KOPT-K1 (cell line): ENCODE results near the gene RNF6.

Experiments
- H3K27ac ChIP-seq: fragments of 200-600 bp; sonication (generic); 2 replicates; pipeline ENCODE4 v1.5.1; 2016; ENCODE audit warnings: antibody characterized with exemption, mild to moderate bottlenecking, low read depth, low read length; ENCODE audit not compliant: poor library complexity, severe bottlenecking
- H3K36me3 ChIP-seq: fragments of 200-600 bp; sonication (generic); 2 replicates; pipeline ENCODE4 v1.5.1; 2017; ENCODE audit warnings: antibody characterized with exemption, mild to moderate bottlenecking, low read length, moderate library complexity; ENCODE audit not compliant: insufficient read depth
- H3K9me3 ChIP-seq: fragments of 200-600 bp; sonication (generic); 2 replicates; pipeline ENCODE4 v1.5.1; 2017; ENCODE audit warnings: antibody characterized with exemption, low read length, mild to moderate bottlenecking; ENCODE audit not compliant: insufficient read depth, poor library complexity, severe bottlenecking

The RNF6 gene

GRCh38 chr13:26202365-26202972 lies 19.6 kb downstream of the RNF6 start:
- Histone ChIP-seq H3K9me3 (no peaks in the 10 kb centered on the region), H3K36me3 (peaks cover 20% of the 10 kb centered on the region), H3K27ac (no peak overlapping the region)

DNA sequence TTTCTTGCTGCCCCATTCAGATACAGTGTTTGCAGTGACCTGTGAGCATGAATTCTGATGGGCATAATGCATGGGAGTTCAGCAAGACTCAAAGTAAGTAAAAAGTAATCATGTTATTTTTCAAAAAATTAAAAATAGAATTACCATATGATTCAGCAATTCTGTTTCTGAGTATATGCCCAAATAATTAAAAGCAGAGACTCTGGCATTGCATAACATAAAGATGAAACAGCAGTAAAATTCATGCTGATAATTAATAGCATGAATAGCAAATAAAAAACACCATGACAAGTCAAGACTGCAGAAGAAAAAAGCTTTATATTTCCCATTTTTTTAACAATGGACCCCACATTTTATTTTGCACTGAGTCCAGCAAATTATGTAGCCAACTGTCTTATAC lies 21.3 kb downstream of the RNF6 start:
- Histone ChIP-seq H3K36me3 (peaks cover 8% of the 10 kb centered on the region; the same call in 1 of the 2 replicates), H3K9me3 (peaks cover 9% of the 10 kb centered on the region), H3K27ac (no peak overlapping the region)

GRCh38 chr13:26198116-26198515 lies 24.0 kb downstream of the RNF6 start:
- Histone ChIP-seq H3K27ac (no peak overlapping the region), H3K9me3 (peaks cover 19% of the 10 kb centered on the region), H3K36me3 (peaks cover 3% of the 10 kb centered on the region; the same call in 1 of the 2 replicates)

DNA sequence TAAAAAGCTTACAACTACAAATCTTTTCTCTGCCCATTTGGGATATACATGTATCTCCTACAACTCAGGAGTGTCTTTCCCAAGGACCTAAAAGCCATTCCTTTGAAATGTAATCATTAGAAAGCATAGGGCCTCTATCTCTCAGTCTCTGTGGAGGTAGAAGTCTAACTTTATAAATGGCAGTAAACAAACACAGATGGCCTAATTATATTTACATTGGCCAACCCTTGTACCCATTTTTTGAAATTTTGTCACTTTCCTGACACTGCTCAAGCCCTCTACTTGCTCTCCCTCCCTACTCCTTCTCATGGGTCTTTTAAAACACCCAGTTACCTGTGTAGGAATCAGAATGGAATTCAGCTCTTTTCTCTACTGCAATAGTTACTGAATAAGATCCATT lies 24.8 kb downstream of the RNF6 start:
- Histone ChIP-seq H3K27ac (no peak overlapping the region), H3K9me3 (peaks cover 25% of the 10 kb centered on the region), H3K36me3 (no peaks in the 10 kb centered on the region)

- Histone ChIP-seq H3K9me3 (no peaks in the 10 kb centered on the region), H3K27ac (peak overlapping the region; percentile 67), H3K36me3 (no peaks in the 10 kb centered on the region)
These were observed 35.1 kb downstream of the RNF6 start for GRCh38 chr13:26186995-26187394.

DNA sequence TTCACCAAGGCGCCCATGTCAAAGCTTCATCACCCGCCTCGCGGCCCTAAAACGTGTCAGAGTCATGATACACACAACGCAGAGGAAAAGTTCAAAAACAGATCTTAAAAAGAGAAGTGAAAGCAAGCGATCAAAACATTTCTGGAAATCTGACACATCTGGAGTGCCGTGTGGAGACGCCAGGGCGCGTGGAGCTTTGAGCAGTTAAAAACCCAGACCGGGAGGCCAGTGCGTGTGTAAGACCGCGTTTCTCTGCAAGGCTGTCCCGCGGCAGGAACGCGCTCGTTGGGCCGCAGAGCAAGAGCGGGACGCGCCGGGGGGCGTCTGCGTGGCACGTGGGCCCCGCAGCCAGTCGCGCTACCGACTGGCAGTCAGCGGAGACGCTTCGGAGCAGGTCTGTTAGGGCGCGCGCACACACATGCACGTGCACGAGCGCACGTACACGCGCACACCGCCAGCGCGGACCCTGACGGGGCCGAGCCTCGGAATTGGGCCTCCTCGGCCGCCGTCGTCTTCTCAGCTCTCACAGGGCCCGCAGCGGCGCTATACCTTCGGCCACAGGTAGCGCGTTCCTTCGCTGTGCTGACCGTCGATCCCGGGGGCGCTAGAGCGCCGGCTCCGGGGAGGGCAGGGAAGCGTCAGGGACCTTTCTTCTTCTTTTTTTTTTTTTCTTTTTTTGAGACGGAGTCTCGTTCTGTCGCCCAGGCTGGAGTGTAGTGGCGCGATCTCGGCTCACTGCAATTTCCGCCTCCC lies 35.8 kb downstream of the RNF6 start:
- H3K9me3 ChIP-seq = no peaks in the 10 kb centered on the region
- H3K36me3 ChIP-seq = no peaks in the 10 kb centered on the region
- peak overlapping the region; percentile 67 for H3K27ac ChIP-seq

DNA sequence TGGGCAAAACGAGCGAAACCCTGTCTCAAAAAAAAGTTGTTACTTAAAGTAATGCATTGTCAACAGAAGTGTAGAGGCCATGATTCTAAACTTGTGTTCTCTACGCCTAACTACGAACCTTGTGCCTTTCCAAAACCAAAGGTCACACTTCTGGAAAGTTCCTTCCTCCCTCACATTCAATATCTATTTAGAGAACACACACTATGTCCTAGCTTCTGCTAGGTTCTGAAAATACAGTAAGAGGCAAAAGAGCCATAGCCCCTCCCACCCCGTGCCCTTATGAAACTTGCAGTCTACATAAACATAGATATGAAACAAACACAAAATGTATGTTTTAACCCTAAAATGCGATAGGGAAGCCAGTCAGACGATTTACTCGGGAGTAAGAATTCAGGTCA lies 36.4 kb downstream of the RNF6 start:
- Histone ChIP-seq H3K27ac (peak overlapping the region; percentile 67), H3K9me3 (no peaks in the 10 kb centered on the region), H3K36me3 (no peaks in the 10 kb centered on the region)

- Histone ChIP-seq H3K27ac (no peak overlapping the region), H3K9me3 (no peaks in the 10 kb centered on the region), H3K36me3 (no peaks in the 10 kb centered on the region)
These were observed 37.3 kb downstream of the RNF6 start for GRCh38 chr13:26184791-26185250.

GRCh38 chr13:26183416-26183815 lies 38.7 kb downstream of the RNF6 start:
- H3K9me3 ChIP-seq = no peaks in the 10 kb centered on the region
- H3K36me3 ChIP-seq = no peaks in the 10 kb centered on the region
- no peak overlapping the region for H3K27ac ChIP-seq

DNA sequence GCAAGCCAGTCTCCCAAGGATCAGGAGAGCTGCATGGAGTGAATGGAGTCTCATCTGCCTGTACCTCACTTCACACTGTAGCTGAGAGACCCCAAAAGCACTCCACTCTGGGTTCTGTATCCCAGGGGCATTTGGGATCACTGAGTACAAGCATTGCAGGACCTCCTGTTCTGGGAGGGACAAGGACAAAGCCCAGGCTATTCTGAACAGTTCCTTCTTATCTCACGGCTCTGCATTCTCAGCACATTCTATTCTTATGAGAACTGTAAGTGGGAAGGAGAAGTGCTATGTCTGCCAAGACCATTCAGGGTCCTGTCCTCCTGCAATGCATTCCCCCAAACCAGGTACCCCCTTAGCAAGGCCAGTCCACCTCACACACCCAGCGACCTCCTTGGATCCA lies 42.8 kb downstream of the RNF6 start:
- Histone ChIP-seq H3K9me3 (no peaks in the 10 kb centered on the region), H3K36me3 (no peaks in the 10 kb centered on the region), H3K27ac (no peak overlapping the region)

- Histone ChIP-seq H3K9me3 (no peaks in the 10 kb centered on the region), H3K36me3 (no peaks in the 10 kb centered on the region), H3K27ac (peak overlapping the region; percentile 40)
These were observed 53.3 kb downstream of the RNF6 start for GRCh38 chr13:26168835-26169234.

DNA sequence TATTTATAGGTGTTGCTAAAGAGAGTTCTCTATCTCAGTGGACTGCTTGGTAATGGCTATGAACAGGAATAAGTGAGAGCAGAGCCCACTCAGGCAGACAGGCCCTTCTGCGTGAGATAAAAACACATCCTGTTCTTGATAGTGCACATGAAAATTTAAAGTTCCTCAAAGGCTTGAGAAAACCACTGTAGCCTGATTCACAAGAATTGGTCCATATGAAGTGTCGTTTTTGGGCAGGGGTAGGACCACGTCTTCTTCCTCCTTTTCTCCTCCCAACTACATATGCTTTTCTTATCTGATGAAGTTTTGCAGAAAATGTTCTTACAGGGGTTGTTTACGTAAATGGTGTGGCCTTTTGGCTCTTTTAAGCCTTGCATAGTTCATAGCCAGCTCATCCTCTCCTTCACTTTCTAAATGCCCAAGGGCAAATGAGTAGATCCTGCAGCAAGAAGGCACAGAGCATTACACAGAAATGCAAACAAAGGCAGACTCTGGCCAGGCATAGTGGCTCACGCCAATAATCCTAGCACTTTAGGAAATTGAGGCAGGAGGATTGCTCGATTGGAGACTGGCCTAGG lies 53.8 kb downstream of the RNF6 start:
- H3K36me3 ChIP-seq = no peaks in the 10 kb centered on the region

DNA sequence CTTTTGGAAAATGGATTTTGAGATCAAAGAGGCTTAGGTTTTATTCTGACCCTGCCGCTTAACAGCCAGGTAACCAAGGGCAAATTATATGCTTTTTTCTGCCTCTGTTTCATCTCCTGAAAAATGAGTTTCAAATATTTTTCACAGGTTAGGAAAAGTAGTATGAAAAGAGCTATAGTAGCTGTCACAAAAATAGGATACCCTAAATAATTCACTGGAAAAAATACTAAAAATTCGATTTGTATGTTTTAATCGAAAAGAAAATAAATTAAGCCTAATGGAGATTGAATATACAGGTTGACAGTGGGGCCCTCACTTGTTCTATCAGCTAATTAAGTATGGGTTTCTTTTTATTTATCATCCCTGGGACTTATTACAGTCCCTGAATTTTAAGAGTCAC lies 58.3 kb downstream of the RNF6 start:
- no peak overlapping the region for H3K27ac ChIP-seq
- no peaks in the 10 kb centered on the region for H3K36me3 ChIP-seq
- no peaks in the 10 kb centered on the region for H3K9me3 ChIP-seq

More for the DNA sequence above, 53.8 kb downstream of the RNF6 start:
- Histone ChIP-seq H3K9me3 (no peaks in the 10 kb centered on the region), H3K27ac (peak overlapping the region; percentile 40)
